ENCODE results near the gene SRGAP3.

DNA sequence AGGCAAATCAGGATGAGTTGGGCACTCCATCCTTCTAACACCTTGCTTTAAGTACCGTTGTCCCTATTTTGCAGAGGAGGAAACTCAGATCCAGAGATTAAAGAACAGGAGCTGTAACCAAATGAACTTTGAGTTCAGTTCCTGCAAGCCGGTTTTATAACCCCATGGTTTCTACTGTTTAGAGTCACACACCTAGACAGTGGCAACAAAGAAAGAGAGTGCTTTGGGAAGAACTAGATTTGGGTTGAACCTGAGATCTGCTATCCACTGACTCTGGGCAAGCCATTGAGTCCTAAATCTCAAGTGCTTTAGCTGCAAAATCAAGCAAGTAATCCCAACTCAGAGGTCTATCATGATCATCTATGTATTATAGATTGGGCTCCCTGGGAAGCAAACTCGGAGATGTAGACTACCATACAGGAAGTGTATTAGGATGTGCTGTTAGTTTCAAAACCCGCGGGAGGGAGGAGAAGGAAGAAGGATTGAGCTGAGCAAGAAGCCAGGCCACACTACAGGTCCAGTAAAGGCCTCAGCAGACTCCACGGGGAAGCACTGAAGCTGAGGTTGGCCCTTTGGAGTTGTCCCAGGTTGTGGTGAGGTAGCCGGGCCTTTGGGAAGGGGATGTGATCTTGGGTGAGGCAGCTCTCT, 42.2 kb downstream of the SRGAP3 start:
- TF ChIP-seq, protein P1, sequence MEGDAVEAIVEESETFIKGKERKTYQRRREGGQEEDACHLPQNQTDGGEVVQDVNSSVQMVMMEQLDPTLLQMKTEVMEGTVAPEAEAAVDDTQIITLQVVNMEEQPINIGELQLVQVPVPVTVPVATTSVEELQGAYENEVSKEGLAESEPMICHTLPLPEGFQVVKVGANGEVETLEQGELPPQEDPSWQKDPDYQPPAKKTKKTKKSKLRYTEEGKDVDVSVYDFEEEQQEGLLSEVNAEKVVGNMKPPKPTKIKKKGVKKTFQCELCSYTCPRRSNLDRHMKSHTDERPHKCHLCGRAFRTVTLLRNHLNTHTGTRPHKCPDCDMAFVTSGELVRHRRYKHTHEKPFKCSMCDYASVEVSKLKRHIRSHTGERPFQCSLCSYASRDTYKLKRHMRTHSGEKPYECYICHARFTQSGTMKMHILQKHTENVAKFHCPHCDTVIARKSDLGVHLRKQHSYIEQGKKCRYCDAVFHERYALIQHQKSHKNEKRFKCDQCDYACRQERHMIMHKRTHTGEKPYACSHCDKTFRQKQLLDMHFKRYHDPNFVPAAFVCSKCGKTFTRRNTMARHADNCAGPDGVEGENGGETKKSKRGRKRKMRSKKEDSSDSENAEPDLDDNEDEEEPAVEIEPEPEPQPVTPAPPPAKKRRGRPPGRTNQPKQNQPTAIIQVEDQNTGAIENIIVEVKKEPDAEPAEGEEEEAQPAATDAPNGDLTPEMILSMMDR (IDR thresholded peaks at IDR 0.05; ENCODE audit: low read depth, low read length): no peak
- no peak for TF ChIP-seq EZH2phosphoT487 (IDR thresholded peaks at IDR 0.05; ENCODE audit: low read depth)

Measured in OCI-LY3 (cell line).